Ishikawa (cell line): Measurements from ENCODE around the gene ATP13A3.

Source experiments
- CEBPB ChIP-seq: IDR thresholded peaks from 2 replicates; pipeline ENCODE4 v1.6.1; 2012
- CREB1 ChIP-seq: IDR thresholded peaks from 2 replicates; pipeline ENCODE4 v1.6.1; 2012; ENCODE audit warnings: low read depth
- EGR1 ChIP-seq: IDR thresholded peaks from 2 replicates; pipeline ENCODE4 v1.6.1; 2012
- EP300 ChIP-seq: IDR thresholded peaks from 2 replicates; pipeline ENCODE4 v1.6.1; 2012; ENCODE audit warnings: borderline replicate concordance
- FOXM1 ChIP-seq: IDR thresholded peaks from 2 replicates; pipeline ENCODE4 v1.6.1; 2012; ENCODE audit warnings: low read depth, borderline replicate concordance
- MAX ChIP-seq: IDR thresholded peaks from 2 replicates; pipeline ENCODE4 v1.6.1; 2012
- NFIC ChIP-seq: IDR thresholded peaks from 2 replicates; pipeline ENCODE4 v1.6.1; 2012
- RAD21 ChIP-seq: IDR thresholded peaks from 2 replicates; pipeline ENCODE4 v1.6.1; 2012; ENCODE audit warnings: low read depth
- TAF1 ChIP-seq: IDR thresholded peaks from 2 replicates; pipeline ENCODE4 v1.6.1; 2012; ENCODE audit warnings: low read depth, mild to moderate bottlenecking
- TCF12 ChIP-seq: IDR thresholded peaks from 2 replicates; pipeline ENCODE4 v1.6.1; 2012; ENCODE audit warnings: low read depth
- TEAD4 ChIP-seq: IDR thresholded peaks from 2 replicates; pipeline ENCODE4 v1.6.1; 2012
- YY1 ChIP-seq: IDR thresholded peaks from 2 replicates; pipeline ENCODE4 v1.6.1; 2012; ENCODE audit warnings: low read depth
- ZBTB7A ChIP-seq: IDR thresholded peaks from 2 replicates; pipeline ENCODE4 v1.6.1; 2012; ENCODE audit warnings: low read depth
- TF ChIP-seq, protein P1 (sequence below): IDR thresholded peaks from 2 replicates; pipeline ENCODE4 v1.6.1; 2012; ENCODE audit warnings: low read depth, mild to moderate bottlenecking
- TF ChIP-seq, protein P2 (sequence below): IDR thresholded peaks from 2 replicates; pipeline ENCODE4 v1.6.1; 2012

The ATP13A3 gene

DNA sequence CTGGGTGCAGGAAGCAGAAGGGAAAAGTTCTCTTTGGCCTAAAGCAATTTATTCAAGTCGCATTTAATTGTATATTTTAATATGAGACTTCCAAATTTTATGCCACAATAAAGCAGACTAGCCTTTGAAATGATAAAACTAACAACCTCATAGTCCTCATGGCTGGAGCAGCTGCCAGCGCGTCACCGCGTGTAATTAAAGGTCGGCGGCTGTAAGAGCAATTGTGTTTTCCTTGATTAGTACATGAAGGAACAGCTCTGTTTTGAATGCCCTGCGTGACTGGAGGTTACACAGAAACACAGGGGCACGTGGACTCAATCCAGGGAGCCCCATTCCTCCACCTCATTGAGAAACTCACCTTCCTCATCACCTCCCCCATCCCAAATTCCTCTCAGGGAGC, 107.2 kb downstream of the ATP13A3 start:
- TF ChIP-seq YY1: no peak
- TF ChIP-seq TEAD4: no peak
- TF ChIP-seq NFIC: no peak

DNA sequence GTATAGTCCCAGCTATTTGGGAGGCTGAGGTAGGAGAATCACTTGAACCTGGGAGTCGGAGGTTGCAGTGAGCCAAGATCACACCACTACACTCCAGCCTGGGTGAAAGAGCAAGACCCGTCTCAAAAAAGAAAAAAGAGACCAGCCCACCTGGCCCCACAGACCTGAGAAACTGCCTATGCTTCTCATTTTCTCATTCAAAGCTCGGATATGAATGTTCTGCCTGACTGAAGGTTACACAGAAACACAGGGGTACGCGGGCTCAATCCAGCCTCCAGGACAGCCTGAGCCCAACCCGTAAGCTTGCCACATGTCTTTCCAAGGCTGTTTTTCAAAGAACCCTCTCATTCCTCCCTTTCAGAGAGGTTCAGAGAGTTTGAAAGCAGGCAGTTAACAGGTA, 107.6 kb downstream of the ATP13A3 start:
- no peak for TF ChIP-seq MAX

- TF ChIP-seq, protein P1, sequence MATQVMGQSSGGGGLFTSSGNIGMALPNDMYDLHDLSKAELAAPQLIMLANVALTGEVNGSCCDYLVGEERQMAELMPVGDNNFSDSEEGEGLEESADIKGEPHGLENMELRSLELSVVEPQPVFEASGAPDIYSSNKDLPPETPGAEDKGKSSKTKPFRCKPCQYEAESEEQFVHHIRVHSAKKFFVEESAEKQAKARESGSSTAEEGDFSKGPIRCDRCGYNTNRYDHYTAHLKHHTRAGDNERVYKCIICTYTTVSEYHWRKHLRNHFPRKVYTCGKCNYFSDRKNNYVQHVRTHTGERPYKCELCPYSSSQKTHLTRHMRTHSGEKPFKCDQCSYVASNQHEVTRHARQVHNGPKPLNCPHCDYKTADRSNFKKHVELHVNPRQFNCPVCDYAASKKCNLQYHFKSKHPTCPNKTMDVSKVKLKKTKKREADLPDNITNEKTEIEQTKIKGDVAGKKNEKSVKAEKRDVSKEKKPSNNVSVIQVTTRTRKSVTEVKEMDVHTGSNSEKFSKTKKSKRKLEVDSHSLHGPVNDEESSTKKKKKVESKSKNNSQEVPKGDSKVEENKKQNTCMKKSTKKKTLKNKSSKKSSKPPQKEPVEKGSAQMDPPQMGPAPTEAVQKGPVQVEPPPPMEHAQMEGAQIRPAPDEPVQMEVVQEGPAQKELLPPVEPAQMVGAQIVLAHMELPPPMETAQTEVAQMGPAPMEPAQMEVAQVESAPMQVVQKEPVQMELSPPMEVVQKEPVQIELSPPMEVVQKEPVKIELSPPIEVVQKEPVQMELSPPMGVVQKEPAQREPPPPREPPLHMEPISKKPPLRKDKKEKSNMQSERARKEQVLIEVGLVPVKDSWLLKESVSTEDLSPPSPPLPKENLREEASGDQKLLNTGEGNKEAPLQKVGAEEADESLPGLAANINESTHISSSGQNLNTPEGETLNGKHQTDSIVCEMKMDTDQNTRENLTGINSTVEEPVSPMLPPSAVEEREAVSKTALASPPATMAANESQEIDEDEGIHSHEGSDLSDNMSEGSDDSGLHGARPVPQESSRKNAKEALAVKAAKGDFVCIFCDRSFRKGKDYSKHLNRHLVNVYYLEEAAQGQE: no peak
- TF ChIP-seq FOXM1 (no peak), NFIC (no peak), RAD21 (no peak), YY1 (no peak), TAF1 (no peak), MAX (no peak), CREB1 (no peak), CEBPB (no peak), TEAD4 (no peak), ZBTB7A (no peak), EGR1 (no peak), TCF12 (no peak), EP300 (no peak)
- TF ChIP-seq, protein P2, sequence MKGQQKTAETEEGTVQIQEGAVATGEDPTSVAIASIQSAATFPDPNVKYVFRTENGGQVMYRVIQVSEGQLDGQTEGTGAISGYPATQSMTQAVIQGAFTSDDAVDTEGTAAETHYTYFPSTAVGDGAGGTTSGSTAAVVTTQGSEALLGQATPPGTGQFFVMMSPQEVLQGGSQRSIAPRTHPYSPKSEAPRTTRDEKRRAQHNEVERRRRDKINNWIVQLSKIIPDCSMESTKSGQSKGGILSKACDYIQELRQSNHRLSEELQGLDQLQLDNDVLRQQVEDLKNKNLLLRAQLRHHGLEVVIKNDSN: no peak
Measured at GRCh38 chr3:194377708-194378107, 109.1 kb downstream of the ATP13A3 start.

- TF ChIP-seq EGR1 (no peak), TAF1 (no peak), NFIC (no peak), CEBPB (no peak), TEAD4 (no peak), ZBTB7A (no peak), MAX (no peak), RAD21 (no peak), TCF12 (no peak), FOXM1 (no peak), CREB1 (no peak), EP300 (no peak), YY1 (no peak)
- TF ChIP-seq, protein P1: no peak
- TF ChIP-seq, protein P2: no peak
Measured at GRCh38 chr3:194376241-194376560, 110.6 kb downstream of the ATP13A3 start.

DNA sequence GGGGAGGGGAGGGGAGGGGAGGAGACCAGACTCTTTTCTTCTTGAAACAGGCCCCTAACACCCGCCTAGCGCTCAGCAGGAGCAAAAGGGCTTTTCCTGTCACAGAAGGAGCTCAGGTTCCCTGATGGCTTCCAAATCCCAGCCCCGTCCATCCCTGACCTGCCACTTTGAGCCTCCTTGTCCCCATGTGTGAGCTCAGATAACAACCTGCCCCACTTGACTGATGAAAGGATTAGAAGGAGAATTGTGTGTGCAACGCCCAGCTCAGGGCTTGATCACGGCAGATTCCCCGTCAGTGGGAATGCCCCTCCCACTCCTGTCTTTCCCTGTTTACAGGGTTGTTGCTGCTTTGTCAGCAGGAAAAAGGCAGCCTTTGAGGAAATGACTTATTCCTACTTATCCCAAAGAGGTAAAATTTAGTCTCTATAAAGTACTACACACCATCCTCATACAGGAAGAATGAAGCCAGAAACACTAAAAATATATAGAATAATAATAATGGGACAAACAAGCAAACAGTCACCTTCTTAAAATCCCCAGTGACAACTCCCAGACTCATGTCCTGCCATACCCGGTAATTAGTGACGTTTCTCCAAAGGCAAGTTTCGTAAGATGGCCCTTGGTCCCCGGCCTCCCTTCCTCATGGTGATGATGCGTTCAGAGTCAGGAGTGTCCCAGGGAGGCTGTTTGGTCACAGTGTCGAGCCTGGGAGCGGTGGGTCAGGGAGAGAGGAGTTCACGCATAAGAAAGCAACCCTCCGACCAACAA, 111.1 kb downstream of the ATP13A3 start:
- TF ChIP-seq NFIC (no peak), YY1 (no peak), FOXM1 (no peak), TCF12 (no peak), EGR1 (no peak), MAX (no peak), CEBPB (no peak), ZBTB7A (no peak), TEAD4 (no peak), RAD21 (no peak), TAF1 (no peak), EP300 (no peak), CREB1 (no peak)
- TF ChIP-seq, protein P2: no peak
- TF ChIP-seq, protein P1: no peak
